Measurements from ENCODE around the gene CHD5. TPM values are rescaled to one million over a fixed set of nuclear protein-coding genes. Genes with fewer than 3 reads are reported as not detected.
"Not testable (repeated sequence)": the region's sequence is repeated elsewhere in the genome, so short reads cannot be mapped to it uniquely, and the experiment has no call there.

Gene CHD5
- total RNA-seq, 4 donors from 2014 or later: 0.05 TPM; not detected in 3

DNA sequence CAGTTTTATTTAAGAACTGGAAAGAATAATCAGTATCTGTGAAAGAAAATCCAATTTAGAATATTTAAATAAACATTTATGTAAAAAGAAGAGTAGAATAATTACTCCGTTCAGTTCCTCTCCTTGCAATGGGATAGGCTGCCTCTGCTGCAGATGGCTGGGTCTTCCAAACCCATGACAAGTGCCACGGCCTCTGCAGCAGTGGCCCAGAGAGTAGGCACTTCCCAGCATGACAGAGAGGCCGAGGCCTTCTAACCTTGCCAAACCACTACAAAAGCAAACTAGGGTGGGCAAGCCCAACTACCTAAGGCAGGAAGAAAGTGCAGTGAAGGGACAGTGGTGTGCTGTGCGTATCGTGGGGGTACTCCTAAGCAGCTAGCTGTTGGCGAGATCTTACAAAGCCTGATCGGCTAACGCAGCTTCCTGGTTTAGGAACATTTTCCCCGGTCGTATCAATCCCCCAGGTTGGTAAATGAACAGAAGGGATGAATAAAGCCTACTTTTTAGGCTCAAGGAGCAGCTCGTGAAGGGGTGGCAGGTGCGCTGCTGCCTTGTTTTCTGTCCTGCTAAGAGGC lies 41.2 kb upstream of the CHD5 start:
- H3K27me3 ChIP-seq: no peaks in the 10 kb centered on the region
- in situ Hi-C loops (cut with MboI; ENCODE audit: low sequenced_read_pairs in 4 of 4) (no loop called here), intact Hi-C loops (cut with DNase I; ENCODE audit: low total_unique reads) (no loop called here)
- H3K4me3 ChIP-seq: no peak overlapping the region
- peaks cover 0 to 34% of the 10 kb centered on the region in 2 donors for H3K36me3 ChIP-seq
- peak overlapping the region in 1 of 4 donors; percentile 58 for H3K27ac ChIP-seq
- TF ChIP-seq POLR2A (IDR thresholded peaks at IDR 0.05): no peak
- TF ChIP-seq, protein P1, sequence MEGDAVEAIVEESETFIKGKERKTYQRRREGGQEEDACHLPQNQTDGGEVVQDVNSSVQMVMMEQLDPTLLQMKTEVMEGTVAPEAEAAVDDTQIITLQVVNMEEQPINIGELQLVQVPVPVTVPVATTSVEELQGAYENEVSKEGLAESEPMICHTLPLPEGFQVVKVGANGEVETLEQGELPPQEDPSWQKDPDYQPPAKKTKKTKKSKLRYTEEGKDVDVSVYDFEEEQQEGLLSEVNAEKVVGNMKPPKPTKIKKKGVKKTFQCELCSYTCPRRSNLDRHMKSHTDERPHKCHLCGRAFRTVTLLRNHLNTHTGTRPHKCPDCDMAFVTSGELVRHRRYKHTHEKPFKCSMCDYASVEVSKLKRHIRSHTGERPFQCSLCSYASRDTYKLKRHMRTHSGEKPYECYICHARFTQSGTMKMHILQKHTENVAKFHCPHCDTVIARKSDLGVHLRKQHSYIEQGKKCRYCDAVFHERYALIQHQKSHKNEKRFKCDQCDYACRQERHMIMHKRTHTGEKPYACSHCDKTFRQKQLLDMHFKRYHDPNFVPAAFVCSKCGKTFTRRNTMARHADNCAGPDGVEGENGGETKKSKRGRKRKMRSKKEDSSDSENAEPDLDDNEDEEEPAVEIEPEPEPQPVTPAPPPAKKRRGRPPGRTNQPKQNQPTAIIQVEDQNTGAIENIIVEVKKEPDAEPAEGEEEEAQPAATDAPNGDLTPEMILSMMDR (IDR thresholded peaks at IDR 0.05 in 4 of 5, conservative IDR thresholded peaks at IDR 0.05 in 1 of 5): no peak
- DNase-seq (no peak), ATAC-seq (no peak)
- no peaks in the 10 kb centered on the region for H3K9me3 ChIP-seq
- peaks cover 12 to 15% of the 10 kb centered on the region in 2 donors for H3K4me1 ChIP-seq

DNA sequence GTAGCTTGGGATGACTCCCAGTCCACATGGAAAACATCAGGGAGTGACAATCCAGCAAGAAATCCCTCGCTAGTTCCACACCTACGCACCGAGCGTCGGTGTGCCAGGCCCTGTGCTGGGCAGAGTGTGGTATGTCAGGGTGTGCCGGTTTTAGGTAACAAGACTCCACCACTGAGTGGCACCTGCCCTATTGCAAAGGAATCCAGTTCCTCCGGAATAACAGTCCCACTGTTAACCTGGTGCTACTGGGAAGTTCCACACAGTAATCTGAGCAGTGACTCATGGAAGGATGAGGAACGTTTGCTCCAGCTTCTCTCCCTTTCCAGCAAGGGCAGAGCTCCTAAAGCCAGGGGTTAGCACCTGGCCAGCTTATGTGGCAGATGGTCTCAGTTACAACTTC lies 40.1 kb upstream of the CHD5 start:
- H3K4me1 ChIP-seq: peaks cover 12 to 15% of the 10 kb centered on the region in 2 donors
- H3K27ac ChIP-seq: peak overlapping the region; percentile 21 to 60 (median 54)
- intact Hi-C loops (cut with DNase I; ENCODE audit: low total_unique reads): no loop called here
- TF ChIP-seq, protein P1 (IDR thresholded peaks at IDR 0.05 in 4 of 5, conservative IDR thresholded peaks at IDR 0.05 in 1 of 5): no peak
- TF ChIP-seq POLR2A (IDR thresholded peaks at IDR 0.05): no peak
- ATAC-seq: peak; percentile 88 to 91
- peaks cover 0 to 25% of the 10 kb centered on the region in 2 donors for H3K36me3 ChIP-seq
- in situ Hi-C loops (cut with MboI; ENCODE audit: low sequenced_read_pairs in 4 of 4): no loop called here
- peak; percentile 40 to 66 for DNase-seq
- H3K27me3 ChIP-seq: no peaks in the 10 kb centered on the region
- no peaks in the 10 kb centered on the region for H3K9me3 ChIP-seq
- H3K4me3 ChIP-seq: no peak overlapping the region

DNA sequence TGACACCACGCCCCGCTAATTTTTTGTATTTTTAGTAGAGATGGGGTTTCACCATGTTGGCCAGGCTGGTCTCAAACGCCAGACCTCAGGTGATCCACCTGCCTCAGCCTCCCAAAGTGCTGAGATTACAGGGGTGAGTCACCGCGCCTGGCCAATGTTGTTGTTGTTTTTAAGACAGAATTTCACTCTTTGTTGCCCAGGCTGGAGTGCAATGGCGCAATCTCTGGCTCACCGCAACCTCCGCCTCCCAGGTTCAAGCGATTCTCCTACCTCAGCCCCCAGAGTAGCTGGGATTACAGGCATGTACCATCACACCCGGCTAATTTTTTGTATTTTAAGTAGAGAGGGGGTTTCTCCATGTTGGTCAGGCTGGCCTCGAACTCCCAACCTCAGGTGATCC lies 39.5 kb upstream of the CHD5 start:
- ATAC-seq; DNase-seq; H3K4me3 ChIP-seq; H3K27me3 ChIP-seq; intact Hi-C loops (cut with DNase I; ENCODE audit: low total_unique reads); H3K9me3 ChIP-seq; in situ Hi-C loops (cut with MboI; ENCODE audit: low sequenced_read_pairs in 4 of 4): not testable (repeated sequence)
- H3K4me1 ChIP-seq: peaks cover 12 to 15% of the 10 kb centered on the region in 2 donors
- peak overlapping the region in 3 of 4 donors; percentile 50 to 60 (median 58) for H3K27ac ChIP-seq
- H3K36me3 ChIP-seq: peaks cover 0 to 19% of the 10 kb centered on the region in 2 donors

DNA sequence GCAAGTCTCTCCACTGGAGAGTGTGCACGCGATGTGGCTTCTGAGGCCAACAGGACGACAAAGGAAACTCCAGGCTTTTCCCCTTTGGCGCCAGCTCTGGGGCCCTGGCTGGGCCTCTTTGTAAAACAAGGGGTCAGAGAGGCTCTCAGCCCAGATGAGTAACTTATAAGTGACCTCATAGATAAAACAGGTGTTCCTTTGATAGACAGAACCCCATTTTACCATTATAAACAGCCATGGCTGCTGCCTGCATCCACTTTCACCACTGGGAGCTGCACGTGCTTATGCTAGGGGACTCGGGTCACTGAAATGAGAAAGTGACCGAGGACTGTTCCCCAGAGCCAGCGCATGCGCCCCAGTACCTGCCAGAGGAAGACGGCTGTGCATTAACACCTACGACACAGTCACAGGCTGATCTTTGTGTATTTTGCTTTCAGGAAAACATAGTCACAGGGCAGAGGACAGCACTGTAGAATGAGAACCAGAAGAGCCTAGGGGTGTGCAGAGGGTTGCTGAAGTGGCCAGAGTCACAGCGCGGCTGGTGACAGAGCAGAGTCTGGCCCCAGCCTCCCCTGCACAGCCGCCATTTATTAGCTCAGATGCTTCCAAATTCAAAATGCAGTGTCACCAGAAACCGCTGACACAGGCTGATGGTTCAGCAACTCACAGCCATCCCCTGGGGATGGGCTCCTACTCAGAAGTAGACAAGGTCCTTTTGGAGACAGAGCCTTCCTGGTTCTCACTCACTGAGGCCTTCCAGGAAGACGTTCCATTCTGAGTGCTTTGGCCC lies 38.4 kb upstream of the CHD5 start:
- Histone ChIP-seq H3K27ac (peak overlapping the region in 2 of 4 donors; percentile 6 to 58), H3K27me3 (no peaks in the 10 kb centered on the region), H3K4me1 (peaks cover 12 to 15% of the 10 kb centered on the region in 2 donors), H3K9me3 (no peaks in the 10 kb centered on the region), H3K36me3 (peaks cover 0 to 9% of the 10 kb centered on the region in 2 donors), H3K4me3 (no peak overlapping the region)
- ATAC-seq: no peak
- intact Hi-C loops (cut with DNase I; ENCODE audit: low total_unique reads) (no loop called here), in situ Hi-C loops (cut with MboI; ENCODE audit: low sequenced_read_pairs in 4 of 4) (no loop called here)
- TF ChIP-seq POLR2A (IDR thresholded peaks at IDR 0.05): no peak
- TF ChIP-seq, protein P1 (IDR thresholded peaks at IDR 0.05 in 4 of 5, conservative IDR thresholded peaks at IDR 0.05 in 1 of 5): no peak
- DNase-seq: no peak

DNA sequence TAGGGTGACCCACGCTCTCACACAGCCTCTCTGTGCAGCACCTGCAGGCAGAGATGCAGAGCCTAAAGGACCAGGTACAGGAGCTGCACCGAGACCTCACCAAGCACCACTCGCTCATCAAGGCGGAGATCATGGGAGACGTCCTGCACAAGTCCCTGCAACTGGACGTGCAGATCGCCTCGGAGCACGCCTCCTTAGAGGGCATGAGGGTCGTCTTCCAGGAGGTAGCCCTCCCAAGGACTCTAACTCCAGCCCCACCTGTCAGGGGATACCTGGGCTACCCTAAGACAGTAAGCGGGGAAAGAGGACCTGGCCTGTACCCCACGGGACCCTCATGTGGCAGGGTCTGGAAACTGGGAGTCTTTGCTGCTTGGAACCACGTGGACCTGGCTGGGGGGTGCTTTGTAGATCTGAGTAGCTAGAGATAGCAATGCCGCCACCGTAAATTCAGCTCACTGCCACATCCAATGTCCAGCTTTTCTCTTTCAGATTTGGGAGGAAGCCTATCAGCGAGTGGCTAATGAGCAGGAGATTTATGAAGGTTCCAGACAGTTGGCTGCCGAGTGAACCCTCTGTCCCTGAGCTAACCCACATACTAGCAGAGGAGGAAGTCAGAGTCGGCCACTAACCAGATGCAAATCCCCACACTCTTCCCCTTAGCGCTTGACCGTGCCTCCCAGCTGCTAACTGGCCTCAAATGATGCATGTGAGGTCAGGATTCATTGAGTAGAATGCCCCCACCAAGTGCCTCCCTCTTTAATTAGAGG lies 32.3 kb upstream of the CHD5 start:
- no peak overlapping the region for H3K27ac ChIP-seq
- intact Hi-C loops (cut with DNase I; ENCODE audit: low total_unique reads): no loop called here
- in situ Hi-C loops (cut with MboI; ENCODE audit: low sequenced_read_pairs in 4 of 4): no loop called here

More for the DNA sequence above, 32.3 kb upstream of the CHD5 start:
- no peaks in the 10 kb centered on the region for H3K9me3 ChIP-seq
- H3K4me3 ChIP-seq: no peak overlapping the region
- TF ChIP-seq POLR2A (IDR thresholded peaks at IDR 0.05): no peak
- TF ChIP-seq, protein P1 (IDR thresholded peaks at IDR 0.05 in 4 of 5, conservative IDR thresholded peaks at IDR 0.05 in 1 of 5): no peak
- ATAC-seq (no peak), DNase-seq (no peak)
- peaks cover 0 to under 1% (median 0%) of the 10 kb centered on the region in 3 donors for H3K27me3 ChIP-seq
- no peaks in the 10 kb centered on the region for H3K36me3 ChIP-seq
- peaks cover 0 to 8% of the 10 kb centered on the region in 2 donors for H3K4me1 ChIP-seq

Data from gastrocnemius medialis (tissue), 4 donors.